Cardiac muscle cell (in vitro differentiated cells and primary cell): ENCODE measurements around the gene CHST2. TPM values are rescaled to one million over a fixed set of nuclear protein-coding genes. Genes with fewer than 3 reads are reported as not detected.

Experiments
- DNase-seq, 2 donors: peaks; one replicate each; pipeline versions ENCODE4 v3.0.0 to v3.0.0-alpha.2; 2010 to 2017; ENCODE audit warnings: low read depth in 1 of 2, low spot score in 1 of 2
- H3K27ac ChIP-seq: fragments of 200-600 bp; sonication (generic); 2 replicates; pipeline ENCODE4 v1.5.1; 2016
- H3K27me3 ChIP-seq: fragments of 200-600 bp; sonication (generic); 2 replicates; pipeline ENCODE4 v1.6.0; 2016; ENCODE audit warnings: control low read depth
- H3K36me3 ChIP-seq: fragments of 200-600 bp; sonication (generic); 2 replicates; pipeline ENCODE4 v1.5.1; 2016; ENCODE audit warnings: control low read depth
- H3K4me1 ChIP-seq: fragments of 200-600 bp; sonication (generic); 2 replicates; pipeline ENCODE4 v1.8.1; 2017; ENCODE audit warnings: low read depth, mild to moderate bottlenecking, mixed run types
- H3K4me3 ChIP-seq: fragments of 200-600 bp; sonication (generic); 2 replicates; pipeline ENCODE4 v1.5.1; 2016; ENCODE audit warnings: mild to moderate bottlenecking
- H3K9me3 ChIP-seq: fragments of 200-600 bp; sonication (generic); 2 replicates; pipeline ENCODE4 v1.5.1; 2017; ENCODE audit warnings: low read depth, mild to moderate bottlenecking, control low read depth
- polyA plus RNA-seq: library from polyadenylated mRNA; unstranded; fragments of >200 nt; fragmentation: Nextera tagmentation; extraction: Ambion mirVana; gene quantifications from 2 replicates; pipeline ENCODE4 v1.2.1, GENCODE V29; 2016
- total RNA-seq: library from RNA; depleted of rRNA; stranded (reverse); fragments of >200 nt; gene quantifications from 2 replicates; pipeline ENCODE4 v1.2.3, GENCODE V29; 2016
- TF ChIP-seq, protein P1 (sequence below): IDR thresholded peaks from 2 replicates; pipeline ENCODE4 v1.5.1; 2012; ENCODE audit warnings: low read depth, mild to moderate bottlenecking, low read length

Gene CHST2
- total and polyA plus RNA-seq, 2 experiments from 2014 or later: 8.4 to 23.2 TPM

DNA sequence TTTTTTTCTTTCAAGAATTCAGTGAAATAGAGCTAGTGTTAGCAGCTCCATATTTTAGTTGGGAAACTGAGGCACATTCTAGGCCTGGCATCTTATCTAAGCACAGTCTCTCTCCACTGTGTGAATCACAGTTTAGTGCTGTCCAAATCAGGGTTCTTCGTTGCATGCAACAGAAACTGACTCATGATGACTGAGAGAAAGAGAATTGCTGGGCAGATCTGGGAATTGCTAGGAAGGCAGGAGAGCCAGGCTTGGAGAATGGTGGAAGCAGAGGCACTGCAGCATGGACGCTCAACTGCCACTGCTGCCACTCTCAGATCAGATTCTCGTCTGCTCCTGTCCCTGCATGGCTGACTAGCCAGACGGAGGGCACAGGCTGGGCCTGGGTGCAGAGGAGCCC, 40.7 kb upstream of the CHST2 start:
- no peaks in the 10 kb centered on the region for H3K4me1 ChIP-seq
- TF ChIP-seq, protein P1, sequence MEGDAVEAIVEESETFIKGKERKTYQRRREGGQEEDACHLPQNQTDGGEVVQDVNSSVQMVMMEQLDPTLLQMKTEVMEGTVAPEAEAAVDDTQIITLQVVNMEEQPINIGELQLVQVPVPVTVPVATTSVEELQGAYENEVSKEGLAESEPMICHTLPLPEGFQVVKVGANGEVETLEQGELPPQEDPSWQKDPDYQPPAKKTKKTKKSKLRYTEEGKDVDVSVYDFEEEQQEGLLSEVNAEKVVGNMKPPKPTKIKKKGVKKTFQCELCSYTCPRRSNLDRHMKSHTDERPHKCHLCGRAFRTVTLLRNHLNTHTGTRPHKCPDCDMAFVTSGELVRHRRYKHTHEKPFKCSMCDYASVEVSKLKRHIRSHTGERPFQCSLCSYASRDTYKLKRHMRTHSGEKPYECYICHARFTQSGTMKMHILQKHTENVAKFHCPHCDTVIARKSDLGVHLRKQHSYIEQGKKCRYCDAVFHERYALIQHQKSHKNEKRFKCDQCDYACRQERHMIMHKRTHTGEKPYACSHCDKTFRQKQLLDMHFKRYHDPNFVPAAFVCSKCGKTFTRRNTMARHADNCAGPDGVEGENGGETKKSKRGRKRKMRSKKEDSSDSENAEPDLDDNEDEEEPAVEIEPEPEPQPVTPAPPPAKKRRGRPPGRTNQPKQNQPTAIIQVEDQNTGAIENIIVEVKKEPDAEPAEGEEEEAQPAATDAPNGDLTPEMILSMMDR: no peak

DNA sequence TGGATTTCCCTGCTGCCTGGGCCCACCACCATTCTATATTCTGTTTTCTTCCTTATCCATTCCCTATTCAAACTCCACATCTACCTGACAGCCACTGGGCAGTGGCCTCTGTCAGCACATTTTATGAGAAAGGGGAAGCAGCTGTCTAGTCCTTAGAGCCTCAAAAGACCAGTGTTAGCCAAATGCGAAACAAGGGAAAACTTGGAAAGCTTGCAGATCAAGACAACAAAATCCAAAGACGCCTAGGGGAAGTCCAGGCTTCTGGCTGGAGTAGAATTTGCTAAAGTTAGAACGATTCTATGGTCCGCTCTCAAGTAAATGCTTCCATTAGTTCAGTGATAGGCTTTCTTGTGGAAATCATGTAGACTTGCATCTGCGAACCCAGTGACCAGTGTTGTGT, 39.4 kb upstream of the CHST2 start:
- no peak for DNase-seq

More for the DNA sequence above, 40.7 kb upstream of the CHST2 start:
- DNase-seq: peak in 1 of 2 donors; percentile 28
- Histone ChIP-seq H3K36me3 (no peaks in the 10 kb centered on the region), H3K27ac (no peak overlapping the region), H3K9me3 (no peaks in the 10 kb centered on the region), H3K4me3 (no peak overlapping the region), H3K27me3 (no peaks in the 10 kb centered on the region)

DNA sequence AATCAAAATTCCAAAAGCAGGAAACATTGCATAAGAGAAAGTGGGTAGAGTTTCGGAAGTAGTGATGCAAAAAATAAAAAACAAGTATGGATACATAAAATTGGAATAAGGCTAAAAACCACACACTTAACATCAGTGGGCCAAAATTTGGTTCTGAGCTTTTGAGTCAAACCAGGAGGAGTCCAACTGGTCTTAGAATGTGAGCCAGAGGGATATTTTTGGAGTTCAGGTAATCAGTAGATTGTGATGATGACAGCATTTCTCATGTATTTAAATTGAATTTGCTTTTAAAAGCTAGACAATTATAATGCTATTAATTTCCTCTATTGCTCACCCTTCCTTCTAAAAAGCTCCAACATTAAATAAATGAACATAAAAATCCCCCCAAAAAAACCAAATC, 38.2 kb upstream of the CHST2 start:
- DNase-seq: no peak
- Histone ChIP-seq H3K4me3 (no peak overlapping the region), H3K9me3 (no peaks in the 10 kb centered on the region), H3K27me3 (no peaks in the 10 kb centered on the region), H3K27ac (no peak overlapping the region), H3K4me1 (no peaks in the 10 kb centered on the region), H3K36me3 (no peaks in the 10 kb centered on the region)
- TF ChIP-seq, protein P1: no peak

More for the DNA sequence above, 39.4 kb upstream of the CHST2 start:
- TF ChIP-seq, protein P1: no peak
- Histone ChIP-seq H3K9me3 (no peaks in the 10 kb centered on the region), H3K27me3 (no peaks in the 10 kb centered on the region), H3K36me3 (no peaks in the 10 kb centered on the region), H3K4me1 (no peaks in the 10 kb centered on the region), H3K27ac (no peak overlapping the region), H3K4me3 (no peak overlapping the region)

DNA sequence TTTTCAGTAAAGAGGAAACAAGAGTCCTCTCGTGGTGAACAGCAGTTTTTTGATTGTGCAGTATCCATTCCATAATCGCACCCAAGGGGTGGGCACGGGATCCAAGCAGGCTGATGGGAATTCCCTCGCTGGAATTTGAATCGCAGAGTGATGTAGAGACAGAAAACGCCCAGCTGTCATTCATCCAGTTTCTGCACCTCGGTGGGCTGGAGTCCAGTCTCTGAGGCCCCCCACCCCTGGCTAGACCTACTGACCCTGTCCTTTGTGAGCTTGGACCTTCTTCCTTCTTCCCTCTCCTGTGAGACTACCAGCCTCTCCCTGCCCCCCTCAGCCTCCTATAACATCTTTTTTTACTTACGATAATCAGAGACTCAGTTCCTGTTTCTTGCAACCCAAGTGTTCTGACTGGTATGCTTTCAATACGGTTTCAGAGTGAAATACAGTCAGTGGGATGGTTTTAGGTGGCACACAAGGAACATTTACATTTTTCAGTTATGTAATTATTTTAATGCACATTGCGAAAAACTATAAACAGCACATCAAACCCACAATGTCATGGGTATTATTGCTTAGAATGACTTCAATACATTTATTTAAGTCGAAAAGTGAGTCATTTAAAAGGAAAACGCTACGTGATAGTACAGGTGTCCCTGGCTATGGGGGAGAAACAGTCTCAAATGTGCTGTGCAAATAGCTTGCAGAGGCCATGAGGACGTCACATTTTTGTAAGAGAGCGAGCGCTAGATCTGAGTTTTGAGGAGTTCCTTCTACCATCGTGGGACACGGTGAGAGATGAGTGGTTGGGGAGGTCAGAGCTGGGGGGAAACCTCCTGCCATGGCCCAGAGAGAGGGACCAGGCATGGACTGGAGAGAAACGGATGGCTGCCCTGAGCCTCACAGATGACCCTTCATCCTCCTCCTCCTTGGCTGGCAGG, 37.5 kb upstream of the CHST2 start:
- no peaks in the 10 kb centered on the region for H3K27me3 ChIP-seq
- no peak for DNase-seq
- TF ChIP-seq, protein P1: no peak
- H3K9me3 ChIP-seq: no peaks in the 10 kb centered on the region
- no peaks in the 10 kb centered on the region for H3K36me3 ChIP-seq
- H3K27ac ChIP-seq: no peak overlapping the region
- H3K4me1 ChIP-seq: no peaks in the 10 kb centered on the region
- H3K4me3 ChIP-seq: no peak overlapping the region

DNA sequence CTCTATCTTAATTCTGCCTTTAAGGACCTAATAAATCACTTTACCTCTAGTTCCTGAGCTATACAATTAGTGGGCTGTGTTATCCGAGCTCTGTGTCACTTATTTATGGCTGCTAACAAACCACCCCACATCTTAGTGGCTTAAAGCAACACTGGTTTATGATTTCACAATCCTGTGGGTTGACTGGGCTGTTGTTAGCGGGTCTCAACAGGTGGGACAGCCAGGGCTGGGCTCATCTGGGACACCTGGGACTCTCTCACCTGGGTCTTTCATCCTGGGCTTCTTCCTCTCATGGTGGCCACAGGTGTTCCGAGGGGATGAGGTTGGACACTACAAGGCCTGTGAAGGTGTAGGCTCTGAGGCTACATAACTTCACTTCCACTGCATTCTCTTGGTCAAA, 35.8 kb upstream of the CHST2 start:
- Histone ChIP-seq H3K36me3 (no peaks in the 10 kb centered on the region), H3K4me1 (no peaks in the 10 kb centered on the region), H3K9me3 (no peaks in the 10 kb centered on the region), H3K27me3 (no peaks in the 10 kb centered on the region), H3K4me3 (no peak overlapping the region), H3K27ac (no peak overlapping the region)
- TF ChIP-seq, protein P1: no peak
- no peak for DNase-seq
